Activated B cell treated with CpG ODN at 0.5 μM for 24 hours (primary cell): Measurements from ENCODE around the gene HES5. TPM values are rescaled to one million over a fixed set of nuclear protein-coding genes. Genes with fewer than 3 reads are reported as not detected.

Source experiments
- ATAC-seq: fragments of 200-7000 bp; cut with Tn5 transposase; one replicate; pipeline ENCODE4 v1.10.0; 2021; ENCODE audit warnings: low read depth, mild to moderate bottlenecking, moderate library complexity
- CTCF ChIA-PET: fragments of 350-600 bp; sonication (Branson Sonifier 250); formaldehyde crosslinking; loops from one replicate; lab custom pipeline; 2021; ENCODE audit warnings: antibody characterized with exemption; lab: Charles Lee
- POLR2A ChIA-PET: fragments of 350-600 bp; sonication (Branson Sonifier 250); formaldehyde crosslinking; loops from one replicate; lab custom pipeline; 2021; ENCODE audit warnings: antibody characterized with exemption; lab: Charles Lee
- DNase-seq: peaks from one replicate; pipeline ENCODE4 v3.0.0; 2022
- H3K27ac Mint-ChIP-seq: one replicate; pipeline ENCODE4 v1.8.0; 2020; ENCODE audit warnings: mixed read lengths
- H3K27me3 Mint-ChIP-seq: one replicate; pipeline ENCODE4 v1.8.0; 2021; ENCODE audit warnings: mixed read lengths
- H3K36me3 Mint-ChIP-seq: one replicate; pipeline ENCODE4 v1.8.0; 2021; ENCODE audit warnings: low read depth, mixed read lengths
- H3K4me1 Mint-ChIP-seq: one replicate; pipeline ENCODE4 v1.8.0; 2021; ENCODE audit warnings: mixed read lengths
- H3K4me3 Mint-ChIP-seq: one replicate; pipeline ENCODE4 v1.8.0; 2020; ENCODE audit warnings: mild to moderate bottlenecking, mixed read lengths
- H3K9me3 Mint-ChIP-seq: one replicate; pipeline ENCODE4 v1.8.0; 2020; ENCODE audit warnings: mixed read lengths
- intact Hi-C: fragments of 100-400 bp; cut with micrococcal nuclease; formaldehyde crosslinking; loops from one replicate; pipeline ENCODE4 v1.15.1; 2024
- total RNA-seq: library from RNA; stranded (reverse); gene quantifications from 2 replicates; pipeline ENCODE4 v1.2.3, GENCODE V29; 2022
- TF ChIP-seq, protein P1 (sequence below): fragments of 200-600 bp; IDR thresholded peaks from one replicate; pipeline ENCODE4 v1.8.0; 2022; ENCODE audit warnings: antibody characterized with exemption, mild to moderate bottlenecking

Gene HES5
- total RNA-seq, 1 donor from 2014 or later, result not detected

DNA sequence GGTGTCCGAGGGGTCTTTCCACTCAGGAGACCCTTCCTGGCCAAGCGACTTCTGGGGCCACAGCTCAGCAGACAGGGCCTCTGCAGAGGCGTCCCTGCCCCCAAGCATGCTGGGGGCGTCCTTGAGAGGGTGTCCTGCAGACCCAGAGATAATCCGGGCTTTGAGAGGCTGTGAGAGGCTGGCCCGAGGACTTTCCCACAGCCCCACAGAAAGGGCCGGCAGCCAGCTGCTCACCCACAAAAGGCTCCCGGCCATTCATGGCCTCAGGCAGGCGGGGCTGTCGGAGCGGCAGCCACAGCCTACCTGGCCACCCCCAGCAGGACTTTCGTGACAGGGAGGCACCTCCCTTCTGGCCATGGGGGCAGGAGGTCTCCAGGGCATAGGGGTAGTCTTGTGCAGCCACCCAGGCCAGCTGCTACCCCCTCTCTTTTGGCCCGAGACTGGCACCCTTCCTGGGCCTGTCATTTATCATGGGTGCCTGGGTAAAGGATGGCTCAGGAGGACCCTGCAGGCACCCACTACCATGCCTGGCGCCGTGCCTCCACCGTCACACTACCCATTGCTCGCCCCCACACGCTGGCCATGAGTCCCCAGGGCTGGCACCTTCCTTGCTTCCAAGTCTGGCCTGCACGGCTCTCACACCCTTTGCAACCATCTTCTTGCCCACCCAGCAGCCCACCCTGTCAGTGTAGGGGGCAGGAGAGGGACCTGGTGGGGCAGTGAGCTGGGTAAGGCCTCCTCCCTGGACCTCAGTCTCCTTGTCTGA is 15.0 kb upstream of the HES5 start:
- no peaks in the 10 kb centered on the region for H3K9me3 Mint-ChIP-seq
- H3K27me3 Mint-ChIP-seq, result peaks cover 6% of the 10 kb centered on the region
- peaks cover 31% of the 10 kb centered on the region for H3K4me1 Mint-ChIP-seq
- intact Hi-C loops, result loop anchor here (5.0 kb wide), 2 partner anchors 233 to 877 kb away; no protein-coding TSS in a partner anchor
- ATAC-seq, result no peak
- no peak for DNase-seq
- H3K4me3 Mint-ChIP-seq, result no peak overlapping the region
- H3K36me3 Mint-ChIP-seq, result no peaks in the 10 kb centered on the region
- CTCF ChIA-PET, result interaction anchor here (1.6 kb wide), 1 partner anchor 41 kb away, joined by 6 read pairs; the partner anchor contains the start of gene PRXL2B
- POLR2A ChIA-PET, result interaction anchor here (0.6 to 8.0 kb wide), 12 partner anchors 11 to 356 kb away, joined by 3 to 209 read pairs (median 19); partner anchors contain the start of genes FAAP20, HES5, MORN1 and PANK4
- H3K27ac Mint-ChIP-seq, result no peak overlapping the region
- TF ChIP-seq, protein P1, sequence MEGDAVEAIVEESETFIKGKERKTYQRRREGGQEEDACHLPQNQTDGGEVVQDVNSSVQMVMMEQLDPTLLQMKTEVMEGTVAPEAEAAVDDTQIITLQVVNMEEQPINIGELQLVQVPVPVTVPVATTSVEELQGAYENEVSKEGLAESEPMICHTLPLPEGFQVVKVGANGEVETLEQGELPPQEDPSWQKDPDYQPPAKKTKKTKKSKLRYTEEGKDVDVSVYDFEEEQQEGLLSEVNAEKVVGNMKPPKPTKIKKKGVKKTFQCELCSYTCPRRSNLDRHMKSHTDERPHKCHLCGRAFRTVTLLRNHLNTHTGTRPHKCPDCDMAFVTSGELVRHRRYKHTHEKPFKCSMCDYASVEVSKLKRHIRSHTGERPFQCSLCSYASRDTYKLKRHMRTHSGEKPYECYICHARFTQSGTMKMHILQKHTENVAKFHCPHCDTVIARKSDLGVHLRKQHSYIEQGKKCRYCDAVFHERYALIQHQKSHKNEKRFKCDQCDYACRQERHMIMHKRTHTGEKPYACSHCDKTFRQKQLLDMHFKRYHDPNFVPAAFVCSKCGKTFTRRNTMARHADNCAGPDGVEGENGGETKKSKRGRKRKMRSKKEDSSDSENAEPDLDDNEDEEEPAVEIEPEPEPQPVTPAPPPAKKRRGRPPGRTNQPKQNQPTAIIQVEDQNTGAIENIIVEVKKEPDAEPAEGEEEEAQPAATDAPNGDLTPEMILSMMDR, result no peak

DNA sequence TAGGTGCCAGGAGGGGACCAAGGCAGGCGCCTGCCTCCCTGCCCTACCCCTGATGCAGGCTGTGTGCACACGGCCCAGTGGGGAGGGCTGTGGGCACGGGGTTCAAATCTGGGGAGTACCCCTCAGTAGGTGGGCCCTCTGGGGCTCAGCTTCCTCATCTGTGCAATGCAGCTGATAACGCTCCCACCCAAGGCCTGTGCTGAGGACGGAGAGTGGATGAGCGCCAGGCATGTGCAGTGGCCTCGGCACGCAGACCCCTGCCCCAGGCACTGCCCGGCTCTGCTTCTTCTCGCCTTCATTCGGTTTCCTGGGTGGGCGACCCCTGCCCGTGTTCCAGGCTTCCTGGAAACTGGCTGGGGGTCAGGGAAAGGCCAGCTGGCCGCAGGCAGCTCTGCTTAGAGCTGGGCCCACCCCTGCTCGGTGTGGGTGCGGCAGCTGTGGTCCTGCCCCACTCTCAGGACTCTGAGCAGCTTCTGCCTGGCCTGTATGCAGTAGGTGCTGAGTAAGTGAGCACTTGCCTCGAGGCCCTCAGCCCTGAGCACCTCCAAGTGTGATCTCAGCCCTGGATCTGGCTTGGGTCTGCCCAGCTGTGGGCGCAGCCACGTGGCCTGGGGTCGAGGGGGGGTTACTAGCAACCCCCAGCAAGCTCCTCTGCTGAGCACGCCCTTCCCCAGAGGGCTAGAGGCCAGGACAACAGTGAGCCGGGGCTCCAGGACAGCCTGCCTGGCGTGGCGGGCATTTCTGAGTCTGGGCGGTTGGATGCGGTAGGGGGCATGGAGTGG is 14.2 kb upstream of the HES5 start:
- Mint-ChIP-seq H3K9me3 (no peaks in the 10 kb centered on the region), H3K36me3 (no peaks in the 10 kb centered on the region), H3K27me3 (peaks cover 6% of the 10 kb centered on the region), H3K4me1 (peaks cover 24% of the 10 kb centered on the region), H3K4me3 (no peak overlapping the region), H3K27ac (no peak overlapping the region)
- intact Hi-C loops, result no loop called here
- CTCF ChIA-PET, result interaction anchor here (1.6 kb wide), 1 partner anchor 42 kb away, joined by 6 read pairs; the partner anchor contains the start of gene PRXL2B
- TF ChIP-seq, protein P1, result no peak
- POLR2A ChIA-PET, result interaction anchor here (0.6 to 8.0 kb wide), 4 partner anchors 10 to 121 kb away, joined by 3 to 209 read pairs (median 62); partner anchors contain the start of genes HES5, PANK4 and PRXL2B
- DNase-seq (no peak), ATAC-seq (no peak)

DNA sequence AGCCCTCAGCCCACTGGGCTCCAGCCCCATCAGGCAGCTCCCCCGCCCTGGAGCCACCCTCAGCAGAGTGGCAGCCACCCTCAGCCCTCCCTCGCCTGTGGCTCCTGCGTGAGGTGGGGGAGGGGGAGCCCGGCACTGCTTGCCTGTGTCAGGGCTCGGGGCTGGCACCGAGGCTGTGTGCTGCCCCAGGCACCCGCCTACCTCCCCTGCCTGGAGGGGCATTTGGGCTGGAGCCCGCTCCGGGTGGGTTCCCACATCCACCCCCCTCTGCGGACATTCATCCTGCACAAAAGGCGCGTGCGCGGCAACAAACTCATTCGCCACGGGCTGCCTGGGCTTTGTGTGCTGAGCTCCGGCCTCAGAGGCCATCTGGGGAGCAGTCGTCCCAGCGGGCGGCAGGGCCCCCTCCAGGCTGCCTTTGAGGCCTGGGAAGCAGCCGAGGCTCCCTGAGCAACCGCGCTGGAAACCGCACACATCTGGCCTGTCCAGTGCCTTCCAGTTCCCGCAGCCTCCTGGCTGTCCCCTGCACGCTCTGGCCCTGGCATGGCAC is 13.6 kb upstream of the HES5 start:
- no peaks in the 10 kb centered on the region for H3K36me3 Mint-ChIP-seq
- peaks cover 6% of the 10 kb centered on the region for H3K27me3 Mint-ChIP-seq
- H3K4me1 Mint-ChIP-seq, result peaks cover 17% of the 10 kb centered on the region
- TF ChIP-seq, protein P1, result no peak
- H3K9me3 Mint-ChIP-seq, result no peaks in the 10 kb centered on the region
- DNase-seq (no peak), ATAC-seq (no peak)
- no peak overlapping the region for H3K27ac Mint-ChIP-seq
- intact Hi-C loops, result no loop called here
- H3K4me3 Mint-ChIP-seq, result no peak overlapping the region
- CTCF ChIA-PET, result no interaction called here
- POLR2A ChIA-PET, result interaction anchor here (1.6 to 8.0 kb wide), 3 partner anchors 15 to 41 kb away, joined by 8 to 209 read pairs (median 114); partner anchors contain the start of genes HES5, PANK4 and PRXL2B

DNA sequence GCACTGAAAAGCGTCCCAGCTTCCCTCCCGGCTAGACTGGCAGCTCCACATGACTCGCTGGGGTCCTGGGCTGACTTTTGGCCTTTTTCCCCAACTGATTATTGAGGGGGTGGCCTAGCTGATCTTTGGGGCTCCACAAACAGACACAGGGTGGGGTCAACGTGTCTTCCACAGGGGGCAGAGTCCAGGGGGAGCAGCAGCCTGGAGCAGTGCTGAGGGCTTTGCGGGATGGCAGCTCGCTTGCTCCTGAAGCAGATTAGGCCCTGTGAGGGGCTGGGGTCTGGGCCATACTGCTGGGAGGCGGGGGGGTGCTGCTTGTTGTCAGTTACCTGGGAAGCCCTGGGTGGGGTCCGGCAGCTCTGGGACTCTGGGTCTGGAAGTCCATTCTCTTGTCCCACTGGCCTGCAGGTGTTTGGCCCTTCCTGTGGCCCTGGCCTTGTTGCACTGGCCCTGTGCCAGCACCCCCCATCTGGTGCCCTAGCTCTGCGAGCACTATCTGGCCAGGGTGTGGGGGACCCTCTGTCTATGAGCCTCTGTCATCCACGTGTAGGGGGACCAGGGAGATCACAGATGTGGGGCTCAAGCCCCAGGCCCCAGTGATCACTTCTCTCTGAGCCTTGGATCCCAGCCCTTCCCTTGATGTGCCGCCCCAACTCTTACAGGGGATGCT is 12.3 kb upstream of the HES5 start:
- Mint-ChIP-seq H3K27me3 (peaks cover 6% of the 10 kb centered on the region), H3K9me3 (no peaks in the 10 kb centered on the region), H3K4me1 (peaks cover 7% of the 10 kb centered on the region), H3K4me3 (no peak overlapping the region), H3K27ac (no peak overlapping the region), H3K36me3 (no peaks in the 10 kb centered on the region)
- POLR2A ChIA-PET, result interaction anchor here (1.6 kb wide), 1 partner anchor 16 kb away, joined by 8 read pairs; the partner anchor contains the start of gene PANK4
- ATAC-seq, result no peak
- TF ChIP-seq, protein P1, result no peak
- CTCF ChIA-PET, result no interaction called here
- no peak for DNase-seq
- intact Hi-C loops, result no loop called here
